PC-3 (cell line): ENCODE measurements around the gene TMEM119. TPM values are rescaled to one million over a fixed set of nuclear protein-coding genes. Genes with fewer than 3 reads are reported as not detected.
"Not testable (repeated sequence)": the region's sequence is repeated elsewhere in the genome, so short reads cannot be mapped to it uniquely, and the experiment has no call there.

Source experiments
- ATAC-seq: fragments of 200-7000 bp; cut with Tn5 transposase; 2 replicates; pipeline ENCODE4 v1.9.1; 2020; ENCODE audit warnings: mild to moderate bottlenecking, moderate library complexity
- BruUV-seq: library from RNA; stranded (reverse); fragments of 400-500 nt; replicated peaks from 2 replicates; lab custom pipeline; 2021; lab: Mats Ljungman, UMichigan
- CTCF ChIA-PET: fragments of 300-600 bp; sonication (Branson Sonifier 250); formaldehyde crosslinking; loops from one replicate; lab custom pipeline; 2022; ENCODE audit warnings: antibody characterized with exemption; lab: Charles Lee
- POLR2A ChIA-PET: fragments of 300-600 bp; sonication (Branson Sonifier 250); formaldehyde crosslinking; loops from one replicate; lab custom pipeline; 2022; ENCODE audit warnings: antibody characterized with exemption; ENCODE audit not compliant: unreplicated experiment; lab: Charles Lee
- DNase-seq: peaks from one replicate; pipeline ENCODE4 v3.0.0-alpha.2; 2015
- H2AFZ ChIP-seq: fragments of 300-600 bp; sonication (generic); 2 replicates; pipeline ENCODE4 v1.6.0; 2016; ENCODE audit warnings: antibody characterized with exemption, low read length
- H3F3A ChIP-seq: fragments of 300-600 bp; sonication (generic); one replicate; pipeline ENCODE4 v1.6.0; 2017; ENCODE audit warnings: antibody characterized with exemption, low read length, control low read depth, mild to moderate bottlenecking; ENCODE audit not compliant: unreplicated experiment
- H3K27ac ChIP-seq: fragments of 300-600 bp; sonication (generic); 2 replicates; pipeline ENCODE4 v1.5.1; 2016; ENCODE audit warnings: mild to moderate bottlenecking, low read length
- H3K27me3 ChIP-seq: fragments of 300-600 bp; sonication (generic); 2 replicates; pipeline ENCODE4 v1.6.1; 2016; ENCODE audit warnings: low read length, mixed read lengths
- H3K36me3 ChIP-seq: fragments of 300-600 bp; sonication (generic); 2 replicates; pipeline ENCODE4 v1.6.1; 2016; ENCODE audit warnings: low read depth, mixed run types, low read length, mixed read lengths
- H3K4me1 ChIP-seq: fragments of 300-600 bp; sonication (generic); 2 replicates; pipeline ENCODE4 v1.5.1; 2016; ENCODE audit warnings: low read length; ENCODE audit not compliant: insufficient read depth
- H3K4me2 ChIP-seq: fragments of 300-600 bp; sonication (generic); 2 replicates; pipeline ENCODE4 v1.6.0; 2016; ENCODE audit warnings: low read length
- H3K4me3 ChIP-seq: fragments of 300-600 bp; sonication (generic); 2 replicates; pipeline ENCODE4 v1.5.1; 2016; ENCODE audit warnings: mild to moderate bottlenecking, low read length, mixed read lengths
- H3K79me2 ChIP-seq: fragments of 300-600 bp; sonication (generic); 2 replicates; pipeline ENCODE4 v1.6.1; 2017; ENCODE audit warnings: low read length, mixed read lengths
- H3K9ac ChIP-seq: fragments of 300-600 bp; sonication (generic); 2 replicates; pipeline ENCODE4 v1.6.0; 2016; ENCODE audit warnings: mild to moderate bottlenecking, low read length
- H3K9me2 ChIP-seq: fragments of 300-600 bp; sonication (generic); replicated peaks from 2 replicates; pipeline ENCODE4 v1.6.1; 2016; ENCODE audit warnings: mixed run types, low read length, mixed read lengths
- H3K9me3 ChIP-seq: fragments of 300-600 bp; sonication (generic); 2 replicates; pipeline ENCODE4 v1.6.1; 2016; ENCODE audit warnings: low read length, mixed read lengths
- H4K20me1 ChIP-seq: fragments of 300-600 bp; sonication (generic); 2 replicates; pipeline ENCODE4 v1.6.1; 2016; ENCODE audit warnings: low read length, mixed read lengths
- CTCF ChIP-seq: fragments of 300-600 bp; sonication (generic); conservative IDR thresholded peaks from 2 replicates; pipeline ENCODE4 v1.5.1; 2017; ENCODE audit warnings: antibody characterized with exemption, low read depth, mild to moderate bottlenecking, low read length
- EZH2 ChIP-seq: fragments of 300-600 bp; sonication (generic); IDR thresholded peaks from one replicate; pipeline ENCODE4 v1.6.1; 2017; ENCODE audit warnings: antibody characterized with exemption, mild to moderate bottlenecking, low read length; ENCODE audit not compliant: unreplicated experiment
- EZH2phosphoT487 ChIP-seq: fragments of 300-600 bp; sonication (generic); IDR thresholded peaks from 2 replicates; pipeline ENCODE4 v1.6.1; 2018; ENCODE audit warnings: mild to moderate bottlenecking, antibody characterized with exemption, low read length, borderline replicate concordance
- intact Hi-C: fragments of 100-400 bp; cut with micrococcal nuclease; formaldehyde crosslinking; loops from 2 replicates; pipeline ENCODE4 v1.9.0; 2023
- total RNA-seq: library from RNA; depleted of rRNA; stranded (reverse); fragments of >200 nt; gene quantifications from 2 replicates; pipeline ENCODE4 v1.2.3, GENCODE V29; 2014

The TMEM119 gene
- total RNA-seq, 1 experiment from 2014 or later = not detected

- Histone ChIP-seq H3K4me2 (no peak overlapping the region), H3K9ac (no peak overlapping the region), H3F3A (no peaks in the 10 kb centered on the region), H4K20me1 (no peaks in the 10 kb centered on the region), H3K4me1 (peaks cover 11% of the 10 kb centered on the region), H3K27ac (no peak overlapping the region), H2AFZ (no peak overlapping the region), H3K36me3 (no peaks in the 10 kb centered on the region), H3K9me2 (no peaks in the 10 kb centered on the region), H3K4me3 (no peak overlapping the region), H3K9me3 (no peaks in the 10 kb centered on the region), H3K79me2 (no peaks in the 10 kb centered on the region), H3K27me3 (no peaks in the 10 kb centered on the region)
- ChIA-PET CTCF (interaction anchor here (0.6 to 1.0 kb wide), 2 partner anchors 25 to 56 kb away, joined by 3 to 6 read pairs; no protein-coding TSS in a partner anchor), POLR2A (no interaction called here)
- DNase-seq (peak; percentile 41), ATAC-seq (no peak)
- TF ChIP-seq CTCF (no peak), EZH2 (no peak), EZH2phosphoT487 (no peak)
- BruUV-seq = no TSS peak
- intact Hi-C loops = loop anchor here (2.0 to 10.0 kb wide), 2 partner anchors 45 to 705 kb away; no protein-coding TSS in a partner anchor
Observed at GRCh38 chr12:108619369-108620160, 21.7 kb upstream of the TMEM119 start.

GRCh38 chr12:108618953-108619274, 21.0 kb upstream of the TMEM119 start:
- H3K79me2 ChIP-seq, POLR2A ChIA-PET, ATAC-seq, H3K9ac ChIP-seq, H3K27ac ChIP-seq, H3K27me3 ChIP-seq, H3K4me3 ChIP-seq, H3K36me3 ChIP-seq, BruUV-seq, H3K4me2 ChIP-seq, H3K9me3 ChIP-seq, H3K9me2 ChIP-seq, H4K20me1 ChIP-seq, H3F3A ChIP-seq, DNase-seq: not testable (repeated sequence)
- H2AFZ ChIP-seq = 0 out of 2 replicates have a peak overlapping the region, but pooled peaks have one; percentile 60
- H3K4me1 ChIP-seq = peaks cover 11% of the 10 kb centered on the region
- intact Hi-C loops = loop anchor here (1.0 to 10.0 kb wide), 5 partner anchors 46 to 704 kb away; no protein-coding TSS in a partner anchor
- CTCF ChIA-PET = interaction anchor here (0.6 to 1.5 kb wide), 4 partner anchors 24 to 769 kb away, joined by 3 to 7 read pairs (median 4); no protein-coding TSS in a partner anchor

- ChIA-PET CTCF (interaction anchor here (0.5 to 1.5 kb wide), 9 partner anchors 12 to 769 kb away, joined by 3 to 7 read pairs (median 5); no protein-coding TSS in a partner anchor), POLR2A (no interaction called here)
- Histone ChIP-seq H3K9me2 (no peaks in the 10 kb centered on the region), H3K27me3 (no peaks in the 10 kb centered on the region), H3K4me3 (no peak overlapping the region), H3K4me2 (peak overlapping the region; percentile 63), H3K4me1 (peaks cover 11% of the 10 kb centered on the region), H3K9ac (no peak overlapping the region), H3K79me2 (no peaks in the 10 kb centered on the region), H3K36me3 (no peaks in the 10 kb centered on the region), H3F3A (no peaks in the 10 kb centered on the region), H2AFZ (peak overlapping the region; percentile 60), H3K9me3 (no peaks in the 10 kb centered on the region), H4K20me1 (no peaks in the 10 kb centered on the region), H3K27ac (no peak overlapping the region)
- ATAC-seq (peak; percentile 98), DNase-seq (peak; percentile 91)
- no TSS peak for BruUV-seq
- intact Hi-C loops = loop anchor here (1.0 to 10.0 kb wide), 5 partner anchors 46 to 704 kb away; no protein-coding TSS in a partner anchor
- TF ChIP-seq CTCF = peak; percentile 99
- TF ChIP-seq EZH2phosphoT487 = no peak
- no peak for TF ChIP-seq EZH2
Observed at GRCh38 chr12:108618079-108618952, 20.4 kb upstream of the TMEM119 start.
